ENCODE data around the gene JAK2.

DNA sequence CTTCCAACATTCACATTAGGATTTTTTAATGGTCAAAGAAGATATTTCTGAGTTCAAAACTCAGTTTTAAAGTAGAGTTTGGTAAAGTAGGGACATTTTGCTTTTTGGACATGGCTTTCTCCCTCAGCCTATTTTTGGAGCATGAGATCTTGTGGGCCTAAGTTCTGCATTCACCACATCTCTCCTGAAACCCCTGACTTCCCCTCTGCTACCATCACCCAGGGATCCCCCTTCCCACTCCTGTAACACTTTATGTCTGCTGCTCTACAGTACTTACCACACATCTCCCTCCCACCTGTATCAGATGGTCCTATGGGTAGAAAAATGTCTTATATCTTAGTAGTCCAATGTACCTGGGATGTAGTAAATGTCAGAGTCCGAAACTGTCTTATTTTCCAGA lies 48.2 kb upstream of the JAK2 start:
- TF ChIP-seq POLR2AphosphoS5 (IDR thresholded peaks at IDR 0.05) = no peak
- TF ChIP-seq, protein P1, sequence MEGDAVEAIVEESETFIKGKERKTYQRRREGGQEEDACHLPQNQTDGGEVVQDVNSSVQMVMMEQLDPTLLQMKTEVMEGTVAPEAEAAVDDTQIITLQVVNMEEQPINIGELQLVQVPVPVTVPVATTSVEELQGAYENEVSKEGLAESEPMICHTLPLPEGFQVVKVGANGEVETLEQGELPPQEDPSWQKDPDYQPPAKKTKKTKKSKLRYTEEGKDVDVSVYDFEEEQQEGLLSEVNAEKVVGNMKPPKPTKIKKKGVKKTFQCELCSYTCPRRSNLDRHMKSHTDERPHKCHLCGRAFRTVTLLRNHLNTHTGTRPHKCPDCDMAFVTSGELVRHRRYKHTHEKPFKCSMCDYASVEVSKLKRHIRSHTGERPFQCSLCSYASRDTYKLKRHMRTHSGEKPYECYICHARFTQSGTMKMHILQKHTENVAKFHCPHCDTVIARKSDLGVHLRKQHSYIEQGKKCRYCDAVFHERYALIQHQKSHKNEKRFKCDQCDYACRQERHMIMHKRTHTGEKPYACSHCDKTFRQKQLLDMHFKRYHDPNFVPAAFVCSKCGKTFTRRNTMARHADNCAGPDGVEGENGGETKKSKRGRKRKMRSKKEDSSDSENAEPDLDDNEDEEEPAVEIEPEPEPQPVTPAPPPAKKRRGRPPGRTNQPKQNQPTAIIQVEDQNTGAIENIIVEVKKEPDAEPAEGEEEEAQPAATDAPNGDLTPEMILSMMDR (IDR thresholded peaks at IDR 0.05) = no peak
